Subcutaneous adipose tissue (tissue), 4 donors: ENCODE measurements around the gene C3orf62. TPM values are rescaled to one million over a fixed set of nuclear protein-coding genes. Genes with fewer than 3 reads are reported as not detected.

Experiments used
- total RNA-seq, 4 donors: library from RNA; depleted of rRNA; stranded (reverse); fragments of >200 nt; gene quantifications; one replicate each; pipeline ENCODE4 v1.1.0, GENCODE V29; 2016
- TF ChIP-seq, protein P1 (sequence below): fragments of 450-650 bp; IDR thresholded peaks from one replicate; pipeline ENCODE4 v1.5.1; 2016; ENCODE audit warnings: low read depth, mild to moderate bottlenecking, control low read depth, antibody characterized with exemption, moderate library complexity

C3orf62 gene
- total RNA-seq, 4 donors from 2014 or later, result 3.6 to 27.3 (median 6.9) TPM

GRCh38 chr3:49269443-49270155 lies 7.4 kb downstream of the C3orf62 start:
- TF ChIP-seq, protein P1, sequence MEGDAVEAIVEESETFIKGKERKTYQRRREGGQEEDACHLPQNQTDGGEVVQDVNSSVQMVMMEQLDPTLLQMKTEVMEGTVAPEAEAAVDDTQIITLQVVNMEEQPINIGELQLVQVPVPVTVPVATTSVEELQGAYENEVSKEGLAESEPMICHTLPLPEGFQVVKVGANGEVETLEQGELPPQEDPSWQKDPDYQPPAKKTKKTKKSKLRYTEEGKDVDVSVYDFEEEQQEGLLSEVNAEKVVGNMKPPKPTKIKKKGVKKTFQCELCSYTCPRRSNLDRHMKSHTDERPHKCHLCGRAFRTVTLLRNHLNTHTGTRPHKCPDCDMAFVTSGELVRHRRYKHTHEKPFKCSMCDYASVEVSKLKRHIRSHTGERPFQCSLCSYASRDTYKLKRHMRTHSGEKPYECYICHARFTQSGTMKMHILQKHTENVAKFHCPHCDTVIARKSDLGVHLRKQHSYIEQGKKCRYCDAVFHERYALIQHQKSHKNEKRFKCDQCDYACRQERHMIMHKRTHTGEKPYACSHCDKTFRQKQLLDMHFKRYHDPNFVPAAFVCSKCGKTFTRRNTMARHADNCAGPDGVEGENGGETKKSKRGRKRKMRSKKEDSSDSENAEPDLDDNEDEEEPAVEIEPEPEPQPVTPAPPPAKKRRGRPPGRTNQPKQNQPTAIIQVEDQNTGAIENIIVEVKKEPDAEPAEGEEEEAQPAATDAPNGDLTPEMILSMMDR, result no peak

GRCh38 chr3:49266410-49267095 lies 10.5 kb downstream of the C3orf62 start:
- TF ChIP-seq, protein P1, result no peak

DNA sequence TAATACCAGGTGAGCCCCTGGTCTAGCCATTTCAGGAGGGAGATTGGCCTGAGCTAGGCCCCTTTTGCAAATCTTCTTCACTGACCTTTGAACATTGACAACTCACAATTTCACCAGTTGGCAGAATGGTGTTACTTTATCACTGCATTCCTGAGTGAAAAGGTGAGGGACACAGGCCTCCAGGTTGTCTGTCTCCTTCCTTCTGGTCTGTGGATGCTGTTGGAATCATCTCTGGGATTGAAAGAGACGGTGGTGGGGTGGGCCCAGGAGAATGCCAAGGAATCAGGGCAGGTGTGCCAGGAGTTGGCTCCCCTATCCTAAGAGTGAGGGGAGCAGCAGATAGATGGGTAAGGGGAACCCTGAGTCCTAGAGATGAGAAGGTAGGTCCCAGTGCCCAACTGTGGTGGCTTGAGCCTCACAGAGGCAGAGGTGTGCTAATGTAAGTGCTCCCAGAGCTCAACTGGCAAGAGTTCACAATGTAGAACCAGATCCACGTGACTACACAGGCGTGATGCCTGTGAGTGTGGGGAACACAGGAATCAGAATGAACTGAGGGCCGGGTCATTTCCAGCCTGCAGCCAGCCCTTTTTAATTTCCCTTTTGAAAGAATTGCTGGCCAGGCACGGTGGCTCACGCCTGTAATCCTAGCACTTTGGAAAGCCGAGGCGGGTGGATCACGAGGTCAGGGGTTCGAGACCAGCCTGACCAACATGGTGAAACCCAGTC lies 11.2 kb downstream of the C3orf62 start:
- TF ChIP-seq, protein P1, result no peak

DNA sequence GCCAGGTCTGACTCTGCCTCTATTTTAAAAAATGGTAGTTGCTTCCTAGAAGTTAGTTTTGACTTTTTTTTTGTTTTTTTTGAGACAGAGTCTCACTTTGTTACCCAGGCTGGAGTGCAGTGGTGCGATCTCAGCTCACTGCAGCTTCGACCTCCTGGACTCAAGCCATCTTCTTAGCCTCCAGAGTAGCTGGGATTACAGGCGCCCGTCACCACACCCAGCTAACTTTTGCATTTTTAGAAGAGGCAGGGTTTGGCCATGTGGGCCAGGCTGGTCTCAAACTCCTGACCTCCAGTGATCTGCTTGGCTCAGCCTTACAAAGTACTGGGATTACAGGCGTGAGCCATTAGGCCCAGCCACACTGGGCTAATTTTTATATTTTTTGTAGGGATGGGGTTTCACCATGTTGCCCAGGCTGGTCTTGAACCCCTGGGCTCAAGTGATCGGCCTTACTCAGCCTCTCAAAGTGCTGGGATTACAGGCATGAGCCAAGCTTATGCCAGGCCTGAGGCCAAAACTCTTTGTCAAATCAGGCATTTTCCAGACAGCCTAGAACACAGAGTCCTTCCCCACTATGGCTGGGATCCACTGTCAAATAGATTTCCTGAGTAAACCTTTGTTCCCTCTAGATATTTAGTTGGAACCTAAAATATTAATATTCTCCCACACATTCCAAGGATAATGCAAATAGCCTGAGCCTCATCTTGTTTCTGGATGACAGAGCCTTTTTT lies 13.7 kb downstream of the C3orf62 start:
- TF ChIP-seq, protein P1, result no peak

DNA sequence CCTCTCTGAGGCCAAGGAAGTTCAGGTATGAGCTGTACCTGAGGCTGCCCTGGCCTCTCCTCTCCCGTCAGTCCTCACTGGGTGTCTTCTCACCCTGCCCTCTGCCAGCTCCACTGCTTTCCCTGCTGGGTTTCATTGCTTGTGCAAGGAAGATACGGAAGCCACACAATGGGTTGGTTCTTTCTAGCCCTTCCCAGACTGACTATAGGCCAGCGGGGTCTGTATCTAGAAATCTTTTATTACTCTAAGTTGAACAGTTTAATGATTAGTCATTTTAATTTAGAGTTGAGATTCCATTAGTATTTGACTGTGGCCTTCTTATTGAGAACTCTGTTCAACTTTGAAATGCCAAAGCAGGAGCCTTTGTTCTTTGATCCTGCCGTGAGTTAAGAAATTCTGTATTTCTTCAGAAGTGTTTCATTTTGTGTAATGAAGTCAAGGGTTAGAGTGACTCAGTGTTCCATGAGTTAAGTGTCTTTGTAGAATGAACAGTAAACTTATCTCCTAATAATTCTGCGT lies 16.2 kb downstream of the C3orf62 start:
- TF ChIP-seq, protein P1, result no peak

DNA sequence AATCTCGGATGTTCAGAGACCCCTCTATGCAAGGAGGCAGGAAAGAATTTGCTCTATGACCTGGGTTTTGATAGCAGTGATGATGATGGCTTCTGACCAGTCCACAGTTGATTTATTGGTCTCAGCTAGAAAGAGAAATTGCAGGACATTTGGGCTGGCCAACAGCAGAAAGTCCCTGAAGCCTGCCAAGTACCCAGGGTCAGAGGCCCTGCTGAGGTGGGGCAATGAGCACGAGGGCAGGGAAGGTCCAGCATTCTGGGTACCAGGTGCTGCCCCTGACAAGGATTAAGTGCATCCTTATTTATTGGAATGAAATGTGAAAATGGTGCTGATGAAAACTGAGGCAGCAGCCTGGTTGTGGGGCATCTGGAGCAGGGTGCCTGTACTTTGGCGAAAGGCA lies 19.8 kb downstream of the C3orf62 start:
- TF ChIP-seq, protein P1, result no peak
